ENCODE results near the gene PLD5.

PLD5 gene

GRCh38 chr1:242034392-242034791, 490.1 kb downstream of the PLD5 start:
- no peak overlapping the region for H3K4me3 ChIP-seq (IDR thresholded peaks at IDR 0.05; ENCODE audit: insufficient read depth, low read depth, low read length)
- H3K79me2 ChIP-seq (ENCODE audit: insufficient read depth, low read depth): no peaks in the 10 kb centered on the region
- no peaks in the 10 kb centered on the region for H3K27me3 ChIP-seq (ENCODE audit: insufficient read depth, low read depth)
- no peak overlapping the region for H2AFZ ChIP-seq (ENCODE audit: low read depth)
- no peak overlapping the region for H3K9ac ChIP-seq
- H3K4me2 ChIP-seq: no peak overlapping the region
- no peak overlapping the region for H3K27ac ChIP-seq
- H4K20me1 ChIP-seq (ENCODE audit: insufficient read depth): no peaks in the 10 kb centered on the region
- no peak for TF ChIP-seq CTCF (conservative IDR thresholded peaks at IDR 0.05; ENCODE audit: low read depth, low read length)
- no peaks in the 10 kb centered on the region for H3K4me1 ChIP-seq (ENCODE audit: low read depth, poor library complexity, severe bottlenecking)
- no peaks in the 10 kb centered on the region for H3K36me3 ChIP-seq (ENCODE audit: insufficient read depth)

- Histone ChIP-seq H3K27ac (no peak overlapping the region), H4K20me1 (ENCODE audit: insufficient read depth) (no peaks in the 10 kb centered on the region), H3K4me3 (IDR thresholded peaks at IDR 0.05; ENCODE audit: insufficient read depth, low read depth, low read length) (no peak overlapping the region), H3K36me3 (ENCODE audit: insufficient read depth) (no peaks in the 10 kb centered on the region), H2AFZ (ENCODE audit: low read depth) (no peak overlapping the region), H3K27me3 (ENCODE audit: insufficient read depth, low read depth) (no peaks in the 10 kb centered on the region), H3K4me1 (ENCODE audit: low read depth, poor library complexity, severe bottlenecking) (no peaks in the 10 kb centered on the region), H3K79me2 (ENCODE audit: insufficient read depth, low read depth) (no peaks in the 10 kb centered on the region), H3K9ac (no peak overlapping the region), H3K4me2 (no peak overlapping the region)
- TF ChIP-seq CTCF (conservative IDR thresholded peaks at IDR 0.05; ENCODE audit: low read depth, low read length): no peak
These were observed 491.1 kb downstream of the PLD5 start for GRCh38 chr1:242033447-242033846.

All from KMS-11 (cell line).